GM12875 (cell line): ENCODE results near the gene CFAP221.

Experiments used
- H3K4me3 ChIP-seq: one replicate; pipeline ENCODE4 v1.5.1; 2011; ENCODE audit warnings: low read depth, low read length, control low read depth
- TF ChIP-seq, protein P1 (sequence below): IDR thresholded peaks from 2 replicates; pipeline ENCODE4 v1.5.1; 2011; ENCODE audit warnings: low read depth, mild to moderate bottlenecking, control low read depth, inconsistent platforms, low read length, moderate library complexity, borderline replicate concordance; ENCODE audit not compliant: insufficient read depth

CFAP221 gene

DNA sequence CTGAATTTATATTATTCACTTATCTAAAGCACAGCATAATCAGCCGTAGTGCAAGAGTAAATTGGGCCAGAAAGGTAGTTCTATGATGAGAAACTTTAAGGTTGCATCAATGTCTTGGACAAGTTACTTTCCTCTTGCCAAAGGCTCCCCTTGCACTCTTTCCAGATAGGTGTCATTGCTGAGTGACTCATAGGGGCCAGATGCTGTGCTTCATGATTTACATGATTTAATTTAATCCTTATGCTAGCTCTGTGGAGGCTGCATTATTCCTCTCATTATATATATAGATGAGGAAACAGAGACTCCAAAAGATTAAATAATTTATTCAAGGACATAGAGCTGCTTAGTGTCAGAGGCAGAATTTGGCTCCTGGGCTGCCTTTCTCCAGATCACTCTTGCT, 5.0 kb downstream of the CFAP221 start:
- TF ChIP-seq, protein P1, sequence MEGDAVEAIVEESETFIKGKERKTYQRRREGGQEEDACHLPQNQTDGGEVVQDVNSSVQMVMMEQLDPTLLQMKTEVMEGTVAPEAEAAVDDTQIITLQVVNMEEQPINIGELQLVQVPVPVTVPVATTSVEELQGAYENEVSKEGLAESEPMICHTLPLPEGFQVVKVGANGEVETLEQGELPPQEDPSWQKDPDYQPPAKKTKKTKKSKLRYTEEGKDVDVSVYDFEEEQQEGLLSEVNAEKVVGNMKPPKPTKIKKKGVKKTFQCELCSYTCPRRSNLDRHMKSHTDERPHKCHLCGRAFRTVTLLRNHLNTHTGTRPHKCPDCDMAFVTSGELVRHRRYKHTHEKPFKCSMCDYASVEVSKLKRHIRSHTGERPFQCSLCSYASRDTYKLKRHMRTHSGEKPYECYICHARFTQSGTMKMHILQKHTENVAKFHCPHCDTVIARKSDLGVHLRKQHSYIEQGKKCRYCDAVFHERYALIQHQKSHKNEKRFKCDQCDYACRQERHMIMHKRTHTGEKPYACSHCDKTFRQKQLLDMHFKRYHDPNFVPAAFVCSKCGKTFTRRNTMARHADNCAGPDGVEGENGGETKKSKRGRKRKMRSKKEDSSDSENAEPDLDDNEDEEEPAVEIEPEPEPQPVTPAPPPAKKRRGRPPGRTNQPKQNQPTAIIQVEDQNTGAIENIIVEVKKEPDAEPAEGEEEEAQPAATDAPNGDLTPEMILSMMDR, result no peak
- no peak overlapping the region for H3K4me3 ChIP-seq

DNA sequence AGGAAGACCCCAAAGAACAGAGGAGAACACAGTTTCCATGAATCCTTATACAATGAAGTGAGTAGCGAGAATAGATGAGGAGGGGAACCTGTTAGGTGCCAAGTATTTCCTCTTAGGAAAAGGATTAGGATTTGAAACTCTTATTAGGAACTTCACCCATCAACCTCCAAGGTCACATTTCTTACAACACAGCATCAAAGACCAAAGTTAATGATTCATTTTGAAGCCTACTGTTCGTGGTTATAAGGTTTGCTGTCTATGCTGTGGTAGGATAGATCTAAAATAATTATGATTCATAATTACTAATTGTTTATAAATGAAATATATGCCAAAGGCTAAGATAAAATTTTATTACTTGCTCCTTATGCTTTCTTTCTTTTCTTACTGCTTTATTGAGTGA, 6.1 kb downstream of the CFAP221 start:
- no peak overlapping the region for H3K4me3 ChIP-seq
- TF ChIP-seq, protein P1, result no peak

GRCh38 chr2:119550856-119551255, 6.6 kb downstream of the CFAP221 start:
- TF ChIP-seq, protein P1, result no peak
- H3K4me3 ChIP-seq, result no peak overlapping the region

DNA sequence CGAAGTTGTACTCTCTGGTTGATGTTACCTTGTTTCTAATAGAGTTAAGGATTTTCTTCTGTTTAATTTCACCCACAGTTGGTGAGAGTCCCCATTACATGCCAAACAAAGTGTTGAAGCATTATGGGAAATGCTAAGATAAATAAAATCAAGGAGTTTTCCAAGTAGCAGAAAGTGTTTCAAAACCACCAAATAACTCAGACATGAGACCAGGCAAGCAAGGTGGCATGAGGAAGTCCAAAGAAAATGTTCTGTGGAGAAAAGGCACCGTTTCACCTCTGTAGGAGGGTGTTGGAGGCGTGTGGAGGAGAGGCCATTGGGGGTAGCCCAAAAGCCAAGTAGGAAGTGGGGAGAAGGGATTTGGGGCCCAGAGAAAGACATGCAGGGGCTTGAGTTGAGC, 8.7 kb downstream of the CFAP221 start:
- TF ChIP-seq, protein P1, result no peak
- no peak overlapping the region for H3K4me3 ChIP-seq

- TF ChIP-seq, protein P1, result no peak
- no peak overlapping the region for H3K4me3 ChIP-seq
Observed at GRCh38 chr2:119553687-119554344, 9.6 kb downstream of the CFAP221 start.

- TF ChIP-seq, protein P1, result no peak
- H3K4me3 ChIP-seq, result no peak overlapping the region
Observed at GRCh38 chr2:119565481-119565880, 21.2 kb downstream of the CFAP221 start.

GRCh38 chr2:119567292-119567691, 23.0 kb downstream of the CFAP221 start:
- TF ChIP-seq, protein P1, result no peak

More at GRCh38 chr2:119567292-119567691, 23.0 kb downstream of the CFAP221 start:
- H3K4me3 ChIP-seq, result no peak overlapping the region
